HT1080 (cell line): Measurements from ENCODE around the gene CECR2. TPM values are rescaled to one million over a fixed set of nuclear protein-coding genes. Genes with fewer than 3 reads are reported as not detected.

Source experiments
- DNase-seq: peaks from one replicate; pipeline ENCODE4 v3.0.0-alpha.2; 2015; ENCODE audit warnings: low read depth
- polyA plus RNA-seq, 2 experiments: library from polyadenylated mRNA; depleted of rRNA; stranded (reverse); fragments of >200 nt; gene quantifications; 2 replicates each; pipeline ENCODE4 v1.2.3, GENCODE V29; 2015
- total RNA-seq: library from RNA; depleted of rRNA; stranded (reverse); fragments of >200 nt; shearing (Covaris generic); gene quantifications from 2 replicates; pipeline ENCODE4 v1.2.3, GENCODE V29; 2014; rRNA removed

Gene CECR2
- 0.02 TPM in 1 of 2 replicates, not detected in the other for total RNA-seq
- 0.06 TPM in 1 of 2 replicates, not detected in the other for polyA plus RNA-seq (2015; cell fraction: cytosol; rRNA removed)
- polyA plus RNA-seq (2015; cell fraction: nucleus; rRNA removed) = 0.02 TPM in 1 of 2 replicates, not detected in the other

- DNase-seq = no peak
These were observed at the start of gene CECR2 for GRCh38 chr22:17369439-17370025. CECR2 (plus strand) TSS chr22:17369460; CDS start chr22:17369784, 324 bp downstream.

GRCh38 chr22:17319546-17319945 is 49.7 kb upstream of the CECR2 start:
- DNase-seq = no peak

GRCh38 chr22:17322511-17322910 is 46.7 kb upstream of the CECR2 start:
- no peak for DNase-seq

- no peak for DNase-seq
These were observed 37.6 kb upstream of the CECR2 start for GRCh38 chr22:17331690-17332089.

GRCh38 chr22:17332109-17332800 is 37.0 kb upstream of the CECR2 start:
- DNase-seq = no peak

GRCh38 chr22:17334059-17334458 is 35.2 kb upstream of the CECR2 start:
- no peak for DNase-seq

- no peak for DNase-seq
These were observed 34.3 kb upstream of the CECR2 start for GRCh38 chr22:17334983-17335382.

- no peak for DNase-seq
These were observed 33.2 kb upstream of the CECR2 start for GRCh38 chr22:17336061-17336460.

- DNase-seq = no peak
These were observed 31.6 kb upstream of the CECR2 start for GRCh38 chr22:17337639-17338038.

- DNase-seq = no peak
These were observed 30.1 kb upstream of the CECR2 start for GRCh38 chr22:17339095-17339693.

- DNase-seq = no peak
These were observed 26.9 kb upstream of the CECR2 start for GRCh38 chr22:17342361-17342760.

GRCh38 chr22:17343766-17344165 is 25.5 kb upstream of the CECR2 start:
- DNase-seq = no peak

- no peak for DNase-seq
These were observed 22.7 kb upstream of the CECR2 start for GRCh38 chr22:17346578-17346977.

GRCh38 chr22:17347724-17348123 is 21.5 kb upstream of the CECR2 start:
- DNase-seq = no peak

GRCh38 chr22:17348464-17349103 is 20.7 kb upstream of the CECR2 start:
- no peak for DNase-seq

- DNase-seq = no peak
These were observed 20.1 kb upstream of the CECR2 start for GRCh38 chr22:17349172-17349571.

- DNase-seq = no peak
These were observed 19.0 kb upstream of the CECR2 start for GRCh38 chr22:17350292-17350691.

- no peak for DNase-seq
These were observed 16.5 kb upstream of the CECR2 start for GRCh38 chr22:17352798-17353197.

- no peak for DNase-seq
These were observed 11.6 kb upstream of the CECR2 start for GRCh38 chr22:17357688-17358087.

GRCh38 chr22:17358415-17358814 is 10.8 kb upstream of the CECR2 start:
- DNase-seq = no peak

- no peak for DNase-seq
These were observed 9.8 kb upstream of the CECR2 start for GRCh38 chr22:17359501-17359900.

GRCh38 chr22:17366329-17366728 is 2.9 kb upstream of the CECR2 start:
- DNase-seq = no peak
